ENCODE results near the gene SETD4. TPM values are rescaled to one million over a fixed set of nuclear protein-coding genes. Genes with fewer than 3 reads are reported as not detected.
A peak's percentile ranks its signal among the peaks of the same experiment; 100 is the strongest.

Gene SETD4
- total RNA-seq, 1 experiment from 2014 or later, result 15.6 TPM

DNA sequence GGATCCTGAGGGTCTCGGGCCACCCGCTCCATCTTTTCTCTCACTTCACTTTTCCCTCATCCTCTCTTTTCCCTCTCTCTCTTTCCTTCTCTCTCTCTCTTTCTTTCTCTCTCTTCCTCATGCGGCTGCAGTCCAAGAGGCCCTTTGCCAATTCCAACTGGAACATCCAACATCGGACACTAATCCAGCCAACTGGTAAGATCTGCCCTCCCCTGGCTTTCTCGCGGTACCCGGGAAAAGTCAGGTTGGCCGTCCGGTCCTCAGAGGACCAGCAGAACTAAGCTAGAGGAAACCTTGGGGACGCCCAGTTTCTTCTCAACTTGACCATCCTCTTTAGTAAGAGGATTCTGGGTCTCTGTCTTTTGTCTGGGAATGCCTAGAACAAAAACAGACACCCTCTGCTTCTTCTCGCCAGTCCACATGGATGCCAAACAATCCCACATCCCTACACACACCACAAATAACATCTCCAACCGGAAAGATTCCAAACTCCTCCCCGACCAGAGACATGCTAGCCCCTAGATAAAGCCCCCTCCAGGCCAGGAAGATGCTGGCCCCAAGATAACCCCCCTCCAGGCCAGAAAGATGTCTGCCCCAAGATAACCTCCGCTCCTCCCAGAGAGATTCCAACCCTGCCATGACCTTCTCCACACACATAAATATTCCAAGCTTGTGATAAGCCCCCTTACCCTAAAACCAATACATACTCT lies 3.2 kb upstream of the SETD4 start:
- H3K27me3 ChIP-seq (ENCODE audit: control insufficient read depth, insufficient read depth, low read length), result no peaks in the 10 kb centered on the region
- ChIA-PET POLR2A (no interaction called here), CTCF (interaction anchor here (0.7 kb wide), 1 partner anchor 38 kb away, joined by 3 read pairs; no protein-coding TSS in a partner anchor)
- 0 out of 2 replicates have a peak, but pooled peaks cover 7% of the 10 kb centered on the region for H3K9me3 ChIP-seq (ENCODE audit: control insufficient read depth, insufficient read depth, low read depth, low read length)
- no peak for ATAC-seq
- DNase-seq (ENCODE audit: low read depth, low spot score), result no peak
- intact Hi-C loops (cut with micrococcal nuclease; ENCODE audit: unreplicated experiment) (no loop called here), in situ Hi-C loops (cut with HindIII; ENCODE audit: low pct_unique_long_range_greater_than_20kb, low sequenced_read_pairs) (no loop called here)
- H3K4me1 ChIP-seq (ENCODE audit: control insufficient read depth, insufficient read depth, low read length), result peaks cover 3% of the 10 kb centered on the region; the same call in 1 of the 2 replicates
- TF ChIP-seq SIN3A (IDR thresholded peaks at IDR 0.05; ENCODE audit: borderline replicate concordance, insufficient read depth, low read depth, low read length), result no peak
- TF ChIP-seq, protein P1, sequence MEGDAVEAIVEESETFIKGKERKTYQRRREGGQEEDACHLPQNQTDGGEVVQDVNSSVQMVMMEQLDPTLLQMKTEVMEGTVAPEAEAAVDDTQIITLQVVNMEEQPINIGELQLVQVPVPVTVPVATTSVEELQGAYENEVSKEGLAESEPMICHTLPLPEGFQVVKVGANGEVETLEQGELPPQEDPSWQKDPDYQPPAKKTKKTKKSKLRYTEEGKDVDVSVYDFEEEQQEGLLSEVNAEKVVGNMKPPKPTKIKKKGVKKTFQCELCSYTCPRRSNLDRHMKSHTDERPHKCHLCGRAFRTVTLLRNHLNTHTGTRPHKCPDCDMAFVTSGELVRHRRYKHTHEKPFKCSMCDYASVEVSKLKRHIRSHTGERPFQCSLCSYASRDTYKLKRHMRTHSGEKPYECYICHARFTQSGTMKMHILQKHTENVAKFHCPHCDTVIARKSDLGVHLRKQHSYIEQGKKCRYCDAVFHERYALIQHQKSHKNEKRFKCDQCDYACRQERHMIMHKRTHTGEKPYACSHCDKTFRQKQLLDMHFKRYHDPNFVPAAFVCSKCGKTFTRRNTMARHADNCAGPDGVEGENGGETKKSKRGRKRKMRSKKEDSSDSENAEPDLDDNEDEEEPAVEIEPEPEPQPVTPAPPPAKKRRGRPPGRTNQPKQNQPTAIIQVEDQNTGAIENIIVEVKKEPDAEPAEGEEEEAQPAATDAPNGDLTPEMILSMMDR (IDR thresholded peaks at IDR 0.05), result no peak
- no peaks in the 10 kb centered on the region for H3K36me3 ChIP-seq (ENCODE audit: control insufficient read depth, insufficient read depth, low read length)
- H3K4me3 ChIP-seq (ENCODE audit: low read depth in 2 of 2, low read length in 2 of 2), result no peak overlapping the region
- no peak overlapping the region for H3K27ac ChIP-seq (ENCODE audit: low read length)
- no TSS peak for BruUV-seq (replicated peaks)

DNA sequence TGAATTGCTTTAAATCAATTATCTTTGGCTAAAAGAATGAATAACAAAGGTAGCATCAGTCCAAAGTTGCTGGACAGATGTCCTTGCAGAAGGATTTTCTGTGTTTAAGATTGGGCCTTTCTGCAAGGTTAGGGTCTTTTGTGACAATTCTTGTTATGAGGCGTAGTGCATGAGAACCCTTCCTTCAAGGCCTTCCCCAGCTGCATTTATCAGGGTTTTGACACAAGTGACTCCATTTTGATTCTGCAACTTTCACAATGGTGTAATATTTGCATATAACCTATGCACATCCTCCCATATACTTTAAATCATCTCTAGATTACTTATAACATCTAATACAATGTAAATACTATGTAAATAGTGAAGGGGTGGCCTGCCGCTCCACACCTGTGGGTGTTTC lies 1.1 kb upstream of the SETD4 start:
- ChIA-PET CTCF (no interaction called here), POLR2A (no interaction called here)
- Histone ChIP-seq H3K9me3 (ENCODE audit: control insufficient read depth, insufficient read depth, low read depth, low read length) (no peaks in the 10 kb centered on the region), H3K4me3 (ENCODE audit: low read depth in 2 of 2, low read length in 2 of 2) (no peak overlapping the region), H3K27me3 (ENCODE audit: control insufficient read depth, insufficient read depth, low read length) (no peaks in the 10 kb centered on the region), H3K36me3 (ENCODE audit: control insufficient read depth, insufficient read depth, low read length) (no peaks in the 10 kb centered on the region), H3K4me1 (ENCODE audit: control insufficient read depth, insufficient read depth, low read length) (peaks cover 3% of the 10 kb centered on the region; the same call in 1 of the 2 replicates), H3K27ac (ENCODE audit: low read length) (peak overlapping the region; percentile 93; the same call in 1 of the 2 replicates)
- in situ Hi-C loops (cut with HindIII; ENCODE audit: low pct_unique_long_range_greater_than_20kb, low sequenced_read_pairs) (no loop called here), intact Hi-C loops (cut with micrococcal nuclease; ENCODE audit: unreplicated experiment) (no loop called here)
- no TSS peak for BruUV-seq (replicated peaks)
- no peak for TF ChIP-seq SIN3A (IDR thresholded peaks at IDR 0.05; ENCODE audit: borderline replicate concordance, insufficient read depth, low read depth, low read length)
- TF ChIP-seq, protein P1 (IDR thresholded peaks at IDR 0.05), result no peak
- TF ChIP-seq POLR2AphosphoS5 (IDR thresholded peaks at IDR 0.05; ENCODE audit: low read depth, low read length), result no peak
- no peak for TF ChIP-seq TCF7L2 (IDR thresholded peaks at IDR 0.05; ENCODE audit: low read depth, low read length)
- TF ChIP-seq, protein P2, sequence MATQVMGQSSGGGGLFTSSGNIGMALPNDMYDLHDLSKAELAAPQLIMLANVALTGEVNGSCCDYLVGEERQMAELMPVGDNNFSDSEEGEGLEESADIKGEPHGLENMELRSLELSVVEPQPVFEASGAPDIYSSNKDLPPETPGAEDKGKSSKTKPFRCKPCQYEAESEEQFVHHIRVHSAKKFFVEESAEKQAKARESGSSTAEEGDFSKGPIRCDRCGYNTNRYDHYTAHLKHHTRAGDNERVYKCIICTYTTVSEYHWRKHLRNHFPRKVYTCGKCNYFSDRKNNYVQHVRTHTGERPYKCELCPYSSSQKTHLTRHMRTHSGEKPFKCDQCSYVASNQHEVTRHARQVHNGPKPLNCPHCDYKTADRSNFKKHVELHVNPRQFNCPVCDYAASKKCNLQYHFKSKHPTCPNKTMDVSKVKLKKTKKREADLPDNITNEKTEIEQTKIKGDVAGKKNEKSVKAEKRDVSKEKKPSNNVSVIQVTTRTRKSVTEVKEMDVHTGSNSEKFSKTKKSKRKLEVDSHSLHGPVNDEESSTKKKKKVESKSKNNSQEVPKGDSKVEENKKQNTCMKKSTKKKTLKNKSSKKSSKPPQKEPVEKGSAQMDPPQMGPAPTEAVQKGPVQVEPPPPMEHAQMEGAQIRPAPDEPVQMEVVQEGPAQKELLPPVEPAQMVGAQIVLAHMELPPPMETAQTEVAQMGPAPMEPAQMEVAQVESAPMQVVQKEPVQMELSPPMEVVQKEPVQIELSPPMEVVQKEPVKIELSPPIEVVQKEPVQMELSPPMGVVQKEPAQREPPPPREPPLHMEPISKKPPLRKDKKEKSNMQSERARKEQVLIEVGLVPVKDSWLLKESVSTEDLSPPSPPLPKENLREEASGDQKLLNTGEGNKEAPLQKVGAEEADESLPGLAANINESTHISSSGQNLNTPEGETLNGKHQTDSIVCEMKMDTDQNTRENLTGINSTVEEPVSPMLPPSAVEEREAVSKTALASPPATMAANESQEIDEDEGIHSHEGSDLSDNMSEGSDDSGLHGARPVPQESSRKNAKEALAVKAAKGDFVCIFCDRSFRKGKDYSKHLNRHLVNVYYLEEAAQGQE (IDR thresholded peaks at IDR 0.05; ENCODE audit: insufficient read depth in 1 of 2, low read depth in 2 of 2, low read length in 1 of 2), result no peak
- no peak for ATAC-seq
- no peak for DNase-seq (ENCODE audit: low read depth, low spot score)
